A204.1 (cell line): ENCODE results near the gene DPYSL3.
"Not testable (repeated sequence)": the region's sequence is repeated elsewhere in the genome, so short reads cannot be mapped to it uniquely, and the experiment has no call there.

ENCODE experiments used
- FAIRE-seq: peaks from 2 replicates; lab custom pipeline; 2012; peaks lifted over from hg19 to GRCh38; lab: Jason Lieb, UNC

Gene DPYSL3

DNA sequence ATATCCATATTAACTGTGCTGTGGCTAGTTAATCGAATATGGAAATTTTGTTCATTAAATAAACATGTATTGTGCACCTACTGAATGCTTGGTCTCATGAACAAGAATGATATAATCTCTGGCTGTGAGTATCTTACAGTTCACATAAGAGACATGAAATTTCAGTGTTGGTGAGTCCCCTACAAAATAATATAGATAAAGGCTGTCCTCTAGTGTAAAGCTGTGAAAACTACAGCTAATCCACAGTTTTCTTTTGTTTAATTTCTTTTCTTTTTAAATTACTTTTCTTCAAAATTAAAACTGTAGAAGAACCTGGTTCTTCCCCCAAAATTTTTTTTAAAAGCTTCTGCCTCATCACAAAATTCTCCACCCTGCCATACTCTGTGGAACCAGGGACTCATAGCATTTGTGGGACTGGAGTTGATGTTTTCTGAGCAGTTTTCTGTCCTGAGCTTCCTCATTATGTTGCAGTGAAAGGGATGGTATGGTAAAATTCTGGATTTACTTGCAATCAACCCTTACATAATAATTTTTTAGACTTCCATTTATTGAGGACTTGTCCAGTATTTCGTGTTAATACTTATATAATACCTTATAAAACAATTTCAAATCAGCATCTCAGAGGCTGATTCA is 140.0 kb downstream of the DPYSL3 start:
- FAIRE-seq: peak; percentile 25

DNA sequence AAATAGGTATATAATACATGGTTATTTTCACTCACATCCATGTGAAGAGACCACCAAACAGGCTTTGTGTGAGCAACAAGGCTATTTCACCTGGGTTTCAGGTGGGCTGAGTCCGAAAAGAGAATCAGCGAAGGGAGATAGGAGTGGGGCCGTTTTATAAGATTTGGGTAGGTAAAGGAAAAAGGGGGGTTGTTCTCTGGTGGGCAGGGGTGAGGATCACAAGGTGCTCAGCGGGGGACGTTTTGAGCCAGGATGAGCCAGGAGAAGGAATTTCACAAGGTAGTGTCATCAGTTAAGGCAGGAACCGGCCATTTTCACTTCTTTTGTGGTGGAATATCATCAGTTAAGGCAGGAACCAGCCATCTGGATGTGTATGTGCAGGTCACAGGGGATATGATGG is 142.5 kb downstream of the DPYSL3 start:
- not testable (repeated sequence) for FAIRE-seq

GRCh38 chr5:147361441-147362175 is 148.3 kb downstream of the DPYSL3 start:
- no peak for FAIRE-seq

DNA sequence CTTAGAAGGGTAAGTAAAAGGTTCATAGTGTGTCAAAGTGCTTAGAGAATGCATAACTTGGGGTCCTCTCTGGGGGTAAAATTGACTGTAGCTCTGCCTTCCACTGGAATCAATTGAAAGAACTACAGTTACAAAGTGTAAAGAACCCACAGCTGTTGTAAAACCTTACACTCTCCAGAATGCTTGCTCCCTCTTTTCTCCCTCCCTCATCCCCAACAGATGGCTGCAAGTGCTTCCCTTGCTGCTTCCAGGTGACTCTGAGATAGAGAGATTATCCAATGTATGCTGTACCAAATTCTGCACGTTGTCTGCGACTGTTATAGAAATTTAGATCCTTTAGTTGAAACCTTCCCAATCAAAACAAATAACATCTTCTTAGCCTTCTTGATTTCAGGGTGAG is 149.1 kb downstream of the DPYSL3 start:
- no peak for FAIRE-seq

- FAIRE-seq: no peak
Measured at GRCh38 chr5:147359581-147359980, 150.3 kb downstream of the DPYSL3 start.

DNA sequence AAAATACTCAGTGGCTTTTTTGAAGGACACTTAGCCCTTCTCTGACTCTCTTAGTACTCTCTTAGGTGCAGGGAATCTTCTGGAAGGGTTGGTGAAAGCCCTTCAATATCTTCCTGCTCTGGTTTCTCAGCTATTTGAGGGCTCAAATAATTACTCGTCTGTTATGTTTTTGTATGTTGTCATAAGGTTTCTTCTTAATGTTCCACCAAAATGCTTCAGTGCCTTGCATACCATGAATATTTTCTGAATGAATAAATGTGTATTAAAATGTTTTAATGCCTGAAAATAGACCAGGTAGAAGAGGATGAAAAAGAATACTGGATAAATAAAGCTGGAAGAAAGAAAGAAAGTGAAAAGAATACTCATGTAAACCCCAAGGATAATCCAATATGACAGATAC is 150.8 kb downstream of the DPYSL3 start:
- FAIRE-seq: no peak

GRCh38 chr5:147349241-147349640 is 160.6 kb downstream of the DPYSL3 start:
- FAIRE-seq: no peak

GRCh38 chr5:147348451-147348850 is 161.4 kb downstream of the DPYSL3 start:
- no peak for FAIRE-seq

DNA sequence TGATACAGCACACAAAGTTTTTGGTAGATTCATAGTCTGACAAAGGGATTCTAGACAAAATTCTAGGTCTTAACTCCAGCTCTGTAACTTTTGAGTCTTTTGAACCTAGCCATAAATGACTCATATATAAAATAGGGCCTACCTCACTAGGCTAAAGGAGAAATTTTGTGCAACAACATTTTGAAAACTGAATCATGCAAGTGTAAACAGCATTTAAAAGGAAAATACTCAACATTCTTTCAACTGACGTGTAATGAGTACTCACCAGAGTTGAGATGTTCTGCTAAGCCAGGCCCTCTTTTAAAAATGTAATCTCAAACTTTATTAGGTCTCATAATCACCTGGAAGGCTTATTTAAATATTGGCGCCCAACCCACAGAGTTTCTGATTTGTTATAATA is 161.8 kb downstream of the DPYSL3 start:
- no peak for FAIRE-seq

DNA sequence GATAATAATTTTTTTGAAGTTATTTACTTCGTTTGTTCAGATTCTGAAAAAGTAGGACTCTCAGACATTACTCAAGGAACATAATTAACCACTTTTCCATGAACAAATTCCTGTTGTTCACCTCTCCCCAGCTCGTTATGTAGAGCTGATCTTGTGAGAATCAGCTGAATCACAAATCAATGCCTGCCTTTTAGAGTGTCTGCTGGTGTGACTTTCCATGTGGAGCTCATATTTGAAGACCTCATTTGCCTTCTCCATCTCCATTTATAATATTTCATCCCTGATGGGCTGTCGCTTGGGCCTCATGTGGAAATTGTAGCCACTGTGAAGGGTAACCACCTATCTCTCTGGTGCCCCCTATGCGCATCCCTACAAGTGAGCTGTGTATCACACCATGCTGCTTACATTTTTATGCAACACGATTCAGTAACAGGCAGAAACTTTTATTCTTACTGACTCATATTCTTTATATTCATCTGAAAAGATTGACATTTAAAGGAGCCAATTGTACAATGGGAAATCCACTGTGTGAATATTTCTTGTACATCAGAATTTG is 163.8 kb downstream of the DPYSL3 start:
- FAIRE-seq: no peak

DNA sequence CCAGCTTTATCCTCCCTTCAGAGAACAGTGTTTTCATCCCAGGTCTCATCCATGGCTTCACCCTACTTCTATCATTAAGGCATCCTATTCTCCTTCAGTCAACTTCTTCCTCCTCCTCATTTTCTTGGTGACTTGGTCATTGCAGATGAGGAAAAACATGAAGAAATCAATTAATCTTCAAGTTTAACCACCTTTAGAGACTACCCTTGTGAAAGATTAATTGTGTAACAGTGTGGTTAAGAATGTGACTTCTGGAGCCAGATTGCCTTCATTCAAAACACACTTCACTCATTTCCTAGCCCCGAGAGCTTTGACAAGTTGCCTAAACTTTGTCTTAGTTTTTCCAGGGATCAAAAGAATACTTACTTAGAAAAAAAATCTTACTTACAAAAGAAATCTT is 165.0 kb downstream of the DPYSL3 start:
- FAIRE-seq: no peak

DNA sequence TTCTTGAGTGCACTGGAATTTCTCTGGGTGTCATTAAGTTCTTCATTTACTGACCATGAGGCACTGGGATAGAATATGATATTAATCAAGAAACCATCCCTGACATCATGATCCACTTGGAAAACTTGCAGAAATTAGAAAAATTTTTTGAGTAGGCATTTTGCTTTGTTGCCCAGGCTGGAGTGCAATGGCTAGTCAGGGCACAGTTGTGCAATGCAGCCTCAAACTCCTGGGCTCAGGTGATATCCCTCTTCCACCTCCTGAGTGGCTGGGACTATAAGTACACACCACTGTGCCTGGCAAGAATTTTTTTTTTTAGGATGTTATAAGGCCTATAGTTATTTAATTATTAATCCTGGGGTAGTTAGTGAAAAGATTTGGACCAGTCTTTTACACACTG is 168.5 kb downstream of the DPYSL3 start:
- no peak for FAIRE-seq

DNA sequence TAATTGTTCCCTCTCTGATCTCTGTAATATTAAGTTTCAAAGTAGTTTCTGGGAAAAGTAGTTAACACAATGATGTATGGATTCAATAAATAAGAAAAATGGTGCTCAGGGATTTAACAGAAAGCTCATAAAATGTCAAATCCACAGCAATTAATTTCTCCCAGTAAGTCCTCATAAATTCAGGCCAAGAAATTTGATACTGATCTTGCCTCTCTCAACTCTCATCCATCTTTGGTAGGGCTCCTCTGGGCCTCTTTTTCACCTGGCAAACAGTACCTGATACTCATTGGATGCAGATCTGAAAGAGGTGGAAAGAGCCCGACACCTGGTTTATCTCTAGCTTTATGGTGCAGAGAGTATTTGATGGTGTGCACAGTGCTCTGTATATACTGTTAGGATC is 168.9 kb downstream of the DPYSL3 start:
- no peak for FAIRE-seq
